Endothelial cell of umbilical vein (primary cell): ENCODE results near the gene TTLL10. TPM values are rescaled to one million over a fixed set of nuclear protein-coding genes. Genes with fewer than 3 reads are reported as not detected.

ENCODE experiments used
- BruUV-seq: library from RNA; stranded (reverse); fragments of 400-500 nt; replicated peaks from 2 replicates; lab custom pipeline; 2021; lab: Mats Ljungman, UMichigan
- CTCF ChIA-PET: fragments of 300-600, 350-600 bp; sonication (Branson Sonifier 250); formaldehyde crosslinking; loops from one replicate; lab custom pipeline; 2021; ENCODE audit warnings: antibody characterized with exemption, inconsistent platforms; lab: Charles Lee
- POLR2A ChIA-PET: fragments of 300-600, 350-600 bp; sonication (Branson Sonifier 250); formaldehyde crosslinking; loops from one replicate; lab custom pipeline; 2021; ENCODE audit warnings: antibody characterized with exemption, inconsistent platforms; lab: Charles Lee
- DNase-seq: peaks from one replicate; pipeline ENCODE4 v3.0.0-alpha.2; 2011; ENCODE audit warnings: low read depth, low spot score
- FAIRE-seq: peaks from 2 replicates; lab custom pipeline; 2011; peaks lifted over from hg19 to GRCh38; lab: Jason Lieb, UNC
- H2AFZ ChIP-seq: 2 replicates; pipeline ENCODE4 v1.6.0; 2012; ENCODE audit warnings: low read depth, low read length, control low read depth, inconsistent platforms
- H3K27ac ChIP-seq: 2 replicates; pipeline ENCODE4 v1.5.1; 2011; ENCODE audit warnings: low read depth, mild to moderate bottlenecking, control low read depth, low read length, moderate library complexity; ENCODE audit not compliant: insufficient read depth
- H3K27me3 ChIP-seq, 2 experiments: 2 replicates each; pipeline versions ENCODE4 v1.6.0 to v1.6.1; 2011; ENCODE audit warnings: low read length in 2 of 2, mixed read lengths in 1 of 2; ENCODE audit not compliant: control insufficient read depth in 2 of 2, insufficient read depth in 2 of 2
- H3K36me3 ChIP-seq, 2 experiments: 2 replicates in 1 of 2; 3 replicates in 1 of 2; pipeline ENCODE4 v1.5.1; 2011; ENCODE audit warnings: low read length in 2 of 2, mild to moderate bottlenecking in 1 of 2, moderate library complexity in 1 of 2; ENCODE audit not compliant: control insufficient read depth in 2 of 2, insufficient read depth in 2 of 2; ENCODE audit errors: extremely low read depth in 1 of 2
- H3K4me1 ChIP-seq: 3 replicates; pipeline ENCODE4 v1.5.1; 2011; ENCODE audit warnings: mild to moderate bottlenecking, low read length; ENCODE audit not compliant: control insufficient read depth, insufficient read depth; ENCODE audit errors: extremely low read depth
- H3K4me2 ChIP-seq: 2 replicates; pipeline ENCODE4 v1.6.1; 2011; ENCODE audit warnings: low read length, control low read depth, mixed read lengths; ENCODE audit not compliant: insufficient read depth
- H3K4me3 ChIP-seq, 3 experiments: fragments of 200-600 bp in 1 of 3; sonication (generic), shearing (Covaris generic) in 1 of 3; replicated peaks in 1 of 3; 2 replicates each; pipeline ENCODE4 v1.5.1; 2011 to 2016; ENCODE audit warnings: control low read depth in 3 of 3, low read length in 3 of 3, mild to moderate bottlenecking in 2 of 3, inconsistent platforms in 1 of 3, low read depth in 1 of 3, moderate library complexity in 1 of 3; ENCODE audit not compliant: insufficient read depth in 1 of 3
- H3K79me2 ChIP-seq: 2 replicates; pipeline ENCODE4 v1.6.0; 2012; ENCODE audit warnings: low read length, inconsistent platforms; ENCODE audit not compliant: control insufficient read depth, insufficient read depth
- H3K9ac ChIP-seq: replicated peaks from 2 replicates; pipeline ENCODE3; 2011; ENCODE audit warnings: low read length, control low read depth; ENCODE audit not compliant: insufficient read depth; ENCODE audit errors: extremely low read depth
- H3K9me1 ChIP-seq: replicated peaks from 3 replicates; pipeline ENCODE4 v1.6.0; 2011; ENCODE audit warnings: mild to moderate bottlenecking, low read length; ENCODE audit not compliant: control insufficient read depth, insufficient read depth; ENCODE audit errors: extremely low read depth
- H3K9me3 ChIP-seq: replicated peaks from 2 replicates; pipeline ENCODE4 v1.5.1; 2012; ENCODE audit warnings: low read length, inconsistent platforms; ENCODE audit not compliant: control insufficient read depth, insufficient read depth
- H4K20me1 ChIP-seq: replicated peaks from 2 replicates; pipeline ENCODE3; 2011; ENCODE audit warnings: mild to moderate bottlenecking, low read length; ENCODE audit not compliant: control insufficient read depth, insufficient read depth; ENCODE audit errors: extremely low read depth
- CTCF ChIP-seq, 2 donors: IDR thresholded peaks; 1 replicate in 1 of 2; 2 replicates in 1 of 2; pipeline ENCODE4 v1.5.1; 2011; ENCODE audit warnings: low read length in 2 of 2, mild to moderate bottlenecking in 2 of 2, moderate library complexity in 2 of 2, control low read depth in 1 of 2, inconsistent platforms in 1 of 2, low read depth in 1 of 2; ENCODE audit not compliant: insufficient read depth in 1 of 2; ENCODE audit errors: extremely low read depth in 1 of 2
- EZH2 ChIP-seq: IDR thresholded peaks from 2 replicates; pipeline ENCODE4 v1.6.1; 2012; ENCODE audit warnings: borderline replicate concordance, low read depth, mild to moderate bottlenecking, moderate library complexity, low read length, inconsistent platforms; ENCODE audit not compliant: severe bottlenecking
- FOS ChIP-seq: IDR thresholded peaks from 2 replicates; pipeline ENCODE4 v1.6.1; 2011; ENCODE audit warnings: mild to moderate bottlenecking, low read length, moderate library complexity, borderline replicate concordance; ENCODE audit not compliant: insufficient read depth
- GATA2 ChIP-seq: IDR thresholded peaks from 2 replicates; pipeline ENCODE4 v1.7.0; 2011; ENCODE audit warnings: low read depth, mild to moderate bottlenecking, moderate library complexity, mixed read lengths, low read length; ENCODE audit not compliant: insufficient read length, insufficient read depth
- JUN ChIP-seq: IDR thresholded peaks from 2 replicates; pipeline ENCODE4 v1.6.1; 2011; ENCODE audit warnings: borderline replicate concordance, low read depth; ENCODE audit not compliant: insufficient read length, insufficient read depth
- MAX ChIP-seq: IDR thresholded peaks from 2 replicates; pipeline ENCODE4 v1.6.1; 2011; ENCODE audit not compliant: insufficient read depth, insufficient read length
- MYC ChIP-seq: IDR thresholded peaks from one replicate; pipeline ENCODE4 v1.6.1; 2011; ENCODE audit warnings: mild to moderate bottlenecking, low read depth, low read length
- POLR2A ChIP-seq: IDR thresholded peaks from 2 replicates; pipeline ENCODE4 v1.6.1; 2012; ENCODE audit warnings: low read depth, mild to moderate bottlenecking, control low read depth, low read length
- POLR2AphosphoS5 ChIP-seq: IDR thresholded peaks from 2 replicates; pipeline ENCODE4 v1.6.1; 2012; ENCODE audit warnings: low read depth, mild to moderate bottlenecking, control low read depth, low read length, moderate library complexity; ENCODE audit not compliant: insufficient read depth
- dilution Hi-C: fragments of 300-500 bp; cut with MboI; formaldehyde crosslinking; loops from one replicate; pipeline ENCODE4 v1.15.0; 2019; ENCODE audit warnings: low sequenced_read_pairs; ENCODE audit not compliant: extremely low pct_ligation_motif_present
- intact Hi-C: fragments of 100-400 bp; cut with micrococcal nuclease; formaldehyde crosslinking; loops from one replicate; pipeline ENCODE4 v1.10.0; 2022
- polyA plus RNA-seq, 4 experiments: library from polyadenylated mRNA; depleted of rRNA in 3 of 4; stranded (reverse) in 3 of 4; unstranded in 1 of 4; fragments of >200 nt; gene quantifications; 2 replicates each; pipeline versions ENCODE4 v1.2.1 to v1.2.3, GENCODE V29; 2011 to 2012; ENCODE audit warnings: missing spikeins in 1 of 4
- total RNA-seq: library from RNA; stranded (reverse); gene quantifications from 2 replicates; pipeline ENCODE4 v1.2.3, GENCODE V29; 2021

Gene TTLL10
- total and polyA plus RNA-seq, 2 donors (not counting 3 experiments of a cell fraction or from before 2014, with no cell fraction given): not detected

- POLR2A ChIA-PET: no interaction called here
- BruUV-seq: no TSS peak
These were observed 30.8 kb upstream of the TTLL10 start for GRCh38 chr1:1142844-1143243.

More at GRCh38 chr1:1142844-1143243, 30.8 kb upstream of the TTLL10 start:
- Histone ChIP-seq H3K79me2 (no peaks in the 10 kb centered on the region), H3K9me3 (no peaks in the 10 kb centered on the region), H3K36me3 (no peaks in the 10 kb centered on the region), H3K4me3 (no peak overlapping the region), H3K27ac (no peak overlapping the region), H4K20me1 (no peaks in the 10 kb centered on the region), H3K4me1 (no peaks in the 10 kb centered on the region), H2AFZ (no peak overlapping the region), H3K27me3 (peaks cover 0 to 2% of the 10 kb centered on the region in 2 experiments), H3K9ac (no peak overlapping the region), H3K4me2 (no peak overlapping the region), H3K9me1 (no peaks in the 10 kb centered on the region)
- no peak for TF ChIP-seq JUN
- no peak for TF ChIP-seq POLR2A
- TF ChIP-seq GATA2: no peak
- TF ChIP-seq MYC: no peak
- TF ChIP-seq FOS: no peak
- TF ChIP-seq POLR2AphosphoS5: no peak
- TF ChIP-seq MAX: no peak
- TF ChIP-seq EZH2: no peak
- TF ChIP-seq CTCF (IDR thresholded peaks at IDR 0.05; ENCODE audit: extremely low read depth in 1 of 2, insufficient read depth in 1 of 2, low read depth in 1 of 2, low read length in 2 of 2): no peak
- FAIRE-seq (no peak), DNase-seq (no peak)
- dilution Hi-C loops: no loop called here
- intact Hi-C loops: no loop called here
- CTCF ChIA-PET: no interaction called here
